Suprapubic skin (tissue), 4 donors: ENCODE measurements around the gene BUB1B. TPM values are rescaled to one million over a fixed set of nuclear protein-coding genes. Genes with fewer than 3 reads are reported as not detected.

Experiments
- DNase-seq, 2 donors: peaks; one replicate each; pipeline ENCODE4 v3.0.0-alpha.2; 2019; ENCODE audit warnings: low spot score in 2 of 2
- H3K27ac ChIP-seq: fragments of 200-600 bp; sonication (generic); one replicate; pipeline ENCODE4 v1.5.1; 2019
- H3K27me3 ChIP-seq: fragments of 200-600 bp; sonication (generic); one replicate; pipeline ENCODE4 v1.5.1; 2019
- H3K36me3 ChIP-seq: fragments of 200-600 bp; sonication (generic); one replicate; pipeline ENCODE4 v1.5.1; 2019
- H3K4me1 ChIP-seq: fragments of 200-600 bp; sonication (generic); one replicate; pipeline ENCODE4 v1.5.1; 2019
- H3K4me3 ChIP-seq: fragments of 200-600 bp; sonication (generic); one replicate; pipeline ENCODE4 v1.5.1; 2019; ENCODE audit warnings: mild to moderate bottlenecking
- H3K9me3 ChIP-seq: fragments of 200-600 bp; sonication (generic); one replicate; pipeline ENCODE4 v1.5.1; 2019
- EP300 ChIP-seq: sonication (generic); formaldehyde crosslinking; IDR thresholded peaks from one replicate; pipeline ENCODE4 v1.6.1; 2017; ENCODE audit warnings: antibody characterized with exemption
- POLR2A ChIP-seq, 2 donors: fragments of 450-650 bp; IDR thresholded peaks; one replicate each; pipeline ENCODE4 v1.6.1; 2017; ENCODE audit warnings: antibody characterized with exemption in 2 of 2, mild to moderate bottlenecking in 2 of 2, moderate library complexity in 2 of 2
- POLR2AphosphoS5 ChIP-seq, 3 donors: sonication (generic); formaldehyde crosslinking; IDR thresholded peaks; one replicate each; pipeline ENCODE4 v1.6.1; 2017; ENCODE audit warnings: antibody characterized with exemption in 3 of 3
- WGBS: methylation state at CpG from one replicate; pipeline ENCODE4 v1.1.5; 2018; 5-methylcytosine and 5-hydroxymethylcytosine counted together
- total RNA-seq, 4 donors: library from RNA; depleted of rRNA; stranded (reverse); fragments of >200 nt; gene quantifications; one replicate each; pipeline ENCODE4 v1.1.0, GENCODE V29; 2016
- TF ChIP-seq, protein P1 (sequence below), 2 donors: fragments of 200-600 bp in 1 of 2; fragments of 450-650 bp in 1 of 2; sonication (generic) in 1 of 2; IDR thresholded peaks; one replicate each; pipeline ENCODE4 v1.5.1; 2016 to 2019; ENCODE audit warnings: antibody characterized with exemption in 2 of 2, mild to moderate bottlenecking in 1 of 2, moderate library complexity in 1 of 2

BUB1B gene
- total RNA-seq, 4 donors from 2014 or later, result 1.8 to 12.2 (median 8.8) TPM

DNA sequence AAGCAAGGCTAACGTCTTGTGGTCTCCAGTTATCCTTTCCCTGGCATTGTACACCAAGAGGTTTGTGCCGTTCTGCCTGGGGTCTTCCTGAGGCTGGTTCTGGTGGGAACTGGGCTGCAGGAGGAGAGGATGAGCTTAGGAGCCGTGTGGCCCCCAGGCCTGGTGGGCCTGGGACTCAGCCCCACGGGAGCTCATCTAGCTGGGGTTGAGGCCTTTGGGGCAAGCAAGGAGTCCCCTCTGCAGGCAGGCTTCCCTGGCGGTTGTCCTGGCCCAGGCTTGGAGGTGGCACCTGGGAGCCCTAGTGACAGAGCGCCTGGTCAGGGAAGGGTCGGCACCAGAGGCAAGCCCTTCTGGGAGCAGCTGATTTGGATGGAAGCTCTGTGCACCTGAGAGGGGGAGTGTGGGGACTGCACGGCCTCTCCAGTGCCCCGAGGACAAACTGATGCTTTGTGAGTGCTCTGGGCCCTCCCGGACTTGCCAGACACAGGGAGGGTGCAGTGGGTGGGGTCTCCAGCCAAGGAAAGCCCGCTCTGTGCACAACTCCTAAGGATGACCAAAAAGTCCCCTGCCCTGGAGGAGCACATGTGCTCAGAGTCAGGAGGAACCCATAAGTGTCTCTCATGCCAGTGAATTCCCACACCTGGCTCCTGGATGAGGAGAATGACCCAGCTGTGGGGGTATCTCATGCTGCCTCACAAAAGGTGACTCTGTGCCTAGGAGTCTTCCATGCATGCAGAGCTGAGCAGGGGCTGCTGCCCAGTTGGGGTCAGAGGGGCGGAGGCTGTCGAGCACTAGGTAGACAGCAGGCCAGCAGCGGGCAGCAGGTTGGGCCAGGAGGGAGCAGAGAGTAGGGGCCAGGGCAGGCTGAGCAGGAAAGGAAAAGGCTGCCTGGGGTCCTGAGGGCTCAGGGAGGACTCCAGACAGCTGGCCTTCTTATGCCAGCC, 80.7 kb downstream of the BUB1B start:
- WGBS, result 48% methylated on average over 7 of the region's 14 CpGs
- peak in 1 of 2 donors; percentile 54 for DNase-seq
- H3K27ac ChIP-seq, result peak overlapping the region; percentile 92
- TF ChIP-seq, protein P1, sequence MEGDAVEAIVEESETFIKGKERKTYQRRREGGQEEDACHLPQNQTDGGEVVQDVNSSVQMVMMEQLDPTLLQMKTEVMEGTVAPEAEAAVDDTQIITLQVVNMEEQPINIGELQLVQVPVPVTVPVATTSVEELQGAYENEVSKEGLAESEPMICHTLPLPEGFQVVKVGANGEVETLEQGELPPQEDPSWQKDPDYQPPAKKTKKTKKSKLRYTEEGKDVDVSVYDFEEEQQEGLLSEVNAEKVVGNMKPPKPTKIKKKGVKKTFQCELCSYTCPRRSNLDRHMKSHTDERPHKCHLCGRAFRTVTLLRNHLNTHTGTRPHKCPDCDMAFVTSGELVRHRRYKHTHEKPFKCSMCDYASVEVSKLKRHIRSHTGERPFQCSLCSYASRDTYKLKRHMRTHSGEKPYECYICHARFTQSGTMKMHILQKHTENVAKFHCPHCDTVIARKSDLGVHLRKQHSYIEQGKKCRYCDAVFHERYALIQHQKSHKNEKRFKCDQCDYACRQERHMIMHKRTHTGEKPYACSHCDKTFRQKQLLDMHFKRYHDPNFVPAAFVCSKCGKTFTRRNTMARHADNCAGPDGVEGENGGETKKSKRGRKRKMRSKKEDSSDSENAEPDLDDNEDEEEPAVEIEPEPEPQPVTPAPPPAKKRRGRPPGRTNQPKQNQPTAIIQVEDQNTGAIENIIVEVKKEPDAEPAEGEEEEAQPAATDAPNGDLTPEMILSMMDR (IDR thresholded peaks at IDR 0.05), result no peak
- TF ChIP-seq EP300 (no peak), POLR2AphosphoS5 (IDR thresholded peaks at IDR 0.05) (no peak), POLR2A (IDR thresholded peaks at IDR 0.05) (no peak)
- H3K36me3 ChIP-seq, result no peaks in the 10 kb centered on the region
- peak overlapping the region; percentile 42 for H3K4me3 ChIP-seq
- peaks cover 74% of the 10 kb centered on the region for H3K4me1 ChIP-seq
- H3K27me3 ChIP-seq, result peaks cover 8% of the 10 kb centered on the region
- H3K9me3 ChIP-seq, result no peaks in the 10 kb centered on the region

DNA sequence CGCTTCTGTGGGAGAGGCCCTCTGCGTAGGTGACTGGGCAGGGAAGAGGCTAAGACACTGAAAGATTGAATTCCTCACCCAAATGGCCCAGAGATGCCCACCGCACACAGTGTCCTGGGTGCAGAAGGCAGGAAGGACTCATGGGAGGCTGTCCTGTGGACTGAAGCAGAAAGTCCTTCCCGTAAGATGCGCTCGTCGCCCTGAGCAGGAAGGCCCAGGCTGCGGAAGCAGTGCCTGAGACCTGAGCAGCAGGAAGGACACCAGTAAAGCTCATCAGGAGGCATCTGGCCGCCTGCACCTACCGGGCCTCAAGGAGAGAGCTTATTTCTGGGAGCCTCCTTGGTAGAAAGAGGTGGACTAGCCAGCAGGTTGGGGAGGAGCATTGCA, 81.3 kb downstream of the BUB1B start:
- peak in 1 of 2 donors; percentile 46 for DNase-seq
- peak overlapping the region; percentile 42 for H3K4me3 ChIP-seq
- 91% methylated on average over 7 of the region's 10 CpGs for WGBS

DNA sequence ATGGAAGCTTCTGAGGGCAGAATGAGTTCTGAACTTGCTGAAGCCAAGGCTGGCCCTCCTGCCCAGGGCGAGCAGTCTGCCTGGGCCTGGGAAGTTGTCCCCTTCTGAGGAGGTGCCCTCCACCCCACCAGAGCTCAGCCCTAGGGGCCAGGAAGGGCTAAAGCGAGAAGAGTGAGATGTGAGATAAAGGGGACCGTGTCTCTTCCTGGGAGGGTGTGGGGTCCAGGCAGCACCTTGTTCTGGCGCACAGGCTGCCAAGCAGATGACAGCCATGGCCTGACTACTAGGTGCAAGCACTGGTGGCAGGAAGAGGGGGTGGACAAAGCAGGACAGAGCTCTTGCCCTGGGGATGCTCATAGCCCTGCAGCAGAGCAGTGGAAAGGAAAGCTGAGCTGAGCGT, 81.7 kb downstream of the BUB1B start:
- Histone ChIP-seq H3K36me3 (no peaks in the 10 kb centered on the region), H3K4me1 (peaks cover 81% of the 10 kb centered on the region), H3K9me3 (no peaks in the 10 kb centered on the region), H3K27me3 (peaks cover 8% of the 10 kb centered on the region), H3K4me3 (peak overlapping the region; percentile 42), H3K27ac (peak overlapping the region; percentile 3)
- peak in 1 of 2 donors; percentile 46 for DNase-seq
- 74% methylated on average over 3 of the region's 5 CpGs for WGBS
- TF ChIP-seq EP300 (no peak), POLR2AphosphoS5 (IDR thresholded peaks at IDR 0.05) (no peak), POLR2A (IDR thresholded peaks at IDR 0.05) (no peak)
- TF ChIP-seq, protein P1 (IDR thresholded peaks at IDR 0.05), result no peak

More for the DNA sequence above, 81.3 kb downstream of the BUB1B start:
- peak overlapping the region; percentile 3 for H3K27ac ChIP-seq
- H3K27me3 ChIP-seq, result peaks cover 8% of the 10 kb centered on the region
- peaks cover 81% of the 10 kb centered on the region for H3K4me1 ChIP-seq
- TF ChIP-seq EP300 (no peak), POLR2AphosphoS5 (IDR thresholded peaks at IDR 0.05) (no peak), POLR2A (IDR thresholded peaks at IDR 0.05) (no peak)
- TF ChIP-seq, protein P1 (IDR thresholded peaks at IDR 0.05), result no peak
- no peaks in the 10 kb centered on the region for H3K9me3 ChIP-seq
- H3K36me3 ChIP-seq, result no peaks in the 10 kb centered on the region

DNA sequence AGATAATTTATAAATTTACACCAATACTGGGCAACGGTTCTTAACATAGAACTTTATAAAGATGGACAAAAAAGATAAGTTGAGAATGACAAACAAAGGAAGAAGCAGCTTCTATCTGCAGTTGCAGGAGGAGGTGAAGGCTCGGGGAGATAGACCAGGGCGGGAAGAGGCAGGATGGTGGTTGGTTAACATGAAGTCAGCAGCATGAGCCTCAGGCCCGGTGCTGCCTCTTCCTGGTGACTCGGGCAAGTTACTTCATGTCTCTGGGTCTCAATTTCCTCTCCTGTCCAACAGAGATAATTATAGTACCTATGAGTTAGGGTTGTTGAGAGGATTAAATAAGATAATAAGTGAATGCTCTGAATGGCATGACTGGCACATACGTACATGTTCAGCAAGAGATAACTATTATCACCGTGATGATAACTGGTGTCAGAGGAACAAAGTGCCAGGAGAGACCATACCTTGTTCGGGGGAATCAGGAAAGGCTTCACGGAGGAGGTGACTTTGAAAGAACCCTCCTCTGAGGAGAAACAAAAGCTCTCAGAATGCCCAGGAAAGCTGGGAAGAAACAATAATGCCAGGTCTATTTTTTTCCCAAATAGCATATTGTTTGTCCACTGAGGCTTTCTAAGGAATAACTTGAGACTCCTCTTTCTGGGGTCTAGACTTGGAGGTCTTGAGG, 82.4 kb downstream of the BUB1B start:
- TF ChIP-seq, protein P1 (IDR thresholded peaks at IDR 0.05), result no peak
- TF ChIP-seq EP300 (no peak), POLR2AphosphoS5 (IDR thresholded peaks at IDR 0.05) (no peak), POLR2A (IDR thresholded peaks at IDR 0.05) (no peak)
- H3K4me1 ChIP-seq, result peaks cover 87% of the 10 kb centered on the region
- 58% methylated on average over 9 of the region's 9 CpGs for WGBS
- H3K36me3 ChIP-seq, result no peaks in the 10 kb centered on the region
- H3K4me3 ChIP-seq, result no peak overlapping the region
- peaks cover 8% of the 10 kb centered on the region for H3K27me3 ChIP-seq
- no peaks in the 10 kb centered on the region for H3K9me3 ChIP-seq
- peak overlapping the region; percentile 3 for H3K27ac ChIP-seq
- DNase-seq, result peak in 1 of 2 donors; percentile 37
